CD14-positive monocyte (primary cell): ENCODE measurements around the gene CDKN2A. TPM values are rescaled to one million over a fixed set of nuclear protein-coding genes. Genes with fewer than 3 reads are reported as not detected.
A peak's percentile ranks its signal among the peaks of the same experiment; 100 is the strongest.

Experiments used
- DNase-seq, 3 donors: peaks; one replicate each; pipeline ENCODE4 v3.0.0-alpha.2; 2011 to 2022
- H2AFZ ChIP-seq: 2 replicates; pipeline ENCODE4 v1.6.0; 2012; ENCODE audit warnings: mild to moderate bottlenecking, low read depth, low read length, inconsistent platforms; ENCODE audit not compliant: insufficient read depth, poor library complexity, severe bottlenecking
- H3K27ac ChIP-seq, 2 donors: 1 replicate in 1 of 2; 2 replicates in 1 of 2; pipeline ENCODE4 v1.5.1; 2012 to 2013; ENCODE audit warnings: low read length in 2 of 2, control low read depth in 1 of 2, inconsistent platforms in 1 of 2, low read depth in 1 of 2, mild to moderate bottlenecking in 1 of 2
- H3K27me3 ChIP-seq, 2 donors: one replicate each; pipeline versions ENCODE4 v1.6.0 to v1.6.1; 2011 to 2013; ENCODE audit warnings: low read length in 2 of 2; ENCODE audit not compliant: control insufficient read depth in 2 of 2, insufficient read depth in 2 of 2
- H3K36me3 ChIP-seq, 2 donors: replicated peaks in 1 of 2; 1 replicate in 1 of 2; 2 replicates in 1 of 2; pipeline versions ENCODE4 v1.5.1 to v1.6.1; 2012 to 2013; ENCODE audit warnings: low read length in 2 of 2, control low read depth in 1 of 2, inconsistent platforms in 1 of 2, mild to moderate bottlenecking in 1 of 2; ENCODE audit not compliant: insufficient read depth in 2 of 2, control insufficient read depth in 1 of 2
- H3K4me1 ChIP-seq, 2 donors: 1 replicate in 1 of 2; 2 replicates in 1 of 2; pipeline versions ENCODE4 v1.5.1 to v1.6.1; 2012 to 2013; ENCODE audit warnings: low read length in 2 of 2, control low read depth in 1 of 2, inconsistent platforms in 1 of 2, mild to moderate bottlenecking in 1 of 2, moderate library complexity in 1 of 2; ENCODE audit not compliant: insufficient read depth in 2 of 2, control insufficient read depth in 1 of 2
- H3K4me2 ChIP-seq: replicated peaks from 2 replicates; pipeline ENCODE3; 2012; ENCODE audit warnings: low read length, moderate library complexity, mild to moderate bottlenecking; ENCODE audit not compliant: poor library complexity, severe bottlenecking; ENCODE audit errors: extremely low read depth
- H3K4me3 ChIP-seq, 3 experiments: fragments of 200-600 bp in 1 of 3; sonication (generic) in 1 of 3; replicated peaks in 1 of 3; 1 replicate in 2 of 3; 2 replicates in 1 of 3; pipeline ENCODE4 v1.5.1; 2011 to 2013; ENCODE audit warnings: low read length in 3 of 3, mild to moderate bottlenecking in 3 of 3, control low read depth in 2 of 3, low read depth in 2 of 3, inconsistent platforms in 1 of 3, moderate library complexity in 1 of 3
- H3K79me2 ChIP-seq: 2 replicates; pipeline ENCODE4 v1.6.0; 2012; ENCODE audit warnings: mild to moderate bottlenecking, control low read depth, inconsistent platforms, low read length, moderate library complexity; ENCODE audit not compliant: insufficient read depth
- H3K9ac ChIP-seq: 2 replicates; pipeline ENCODE4 v1.6.0; 2017; ENCODE audit warnings: low read length, mild to moderate bottlenecking; ENCODE audit not compliant: insufficient read depth, poor library complexity, severe bottlenecking
- H3K9me3 ChIP-seq, 2 donors: replicated peaks in 1 of 2; 1 replicate in 1 of 2; 2 replicates in 1 of 2; pipeline versions ENCODE4 v1.5.1 to v1.6.1; 2012 to 2013; ENCODE audit warnings: low read length in 2 of 2, control low read depth in 1 of 2; ENCODE audit not compliant: control insufficient read depth in 1 of 2, insufficient read depth in 1 of 2
- H4K20me1 ChIP-seq: 2 replicates; pipeline ENCODE4 v1.6.0; 2012; ENCODE audit warnings: mild to moderate bottlenecking, low read length, control low read depth, moderate library complexity; ENCODE audit not compliant: insufficient read depth
- H3K27ac Mint-ChIP-seq, 7 donors: one replicate each; pipeline ENCODE4 v1.8.0; 2020; ENCODE audit warnings: mild to moderate bottlenecking in 7 of 7, mixed read lengths in 7 of 7, moderate library complexity in 6 of 7, inconsistent platforms in 2 of 7
- H3K27me3 Mint-ChIP-seq, 3 donors: one replicate each; pipeline ENCODE4 v1.8.0; 2021 to 2022; ENCODE audit warnings: low read depth in 3 of 3, mild to moderate bottlenecking in 3 of 3, mixed read lengths in 3 of 3, moderate library complexity in 3 of 3, inconsistent platforms in 1 of 3
- H3K36me3 Mint-ChIP-seq, 2 donors: one replicate each; pipeline ENCODE4 v1.8.0; 2020; ENCODE audit warnings: mixed read lengths in 2 of 2, inconsistent platforms in 1 of 2, mild to moderate bottlenecking in 1 of 2
- H3K4me1 Mint-ChIP-seq: one replicate; pipeline ENCODE4 v1.8.0; 2020; ENCODE audit warnings: mild to moderate bottlenecking, mixed read lengths
- H3K4me3 Mint-ChIP-seq, 2 donors: one replicate each; pipeline ENCODE4 v1.8.0; 2020; ENCODE audit warnings: mild to moderate bottlenecking in 2 of 2, mixed read lengths in 2 of 2, moderate library complexity in 1 of 2
- H3K9me3 Mint-ChIP-seq, 7 donors: one replicate each; pipeline ENCODE4 v1.8.0; 2020 to 2022; ENCODE audit warnings: mixed read lengths in 7 of 7, mild to moderate bottlenecking in 6 of 7, moderate library complexity in 6 of 7, inconsistent platforms in 2 of 7
- CTCF ChIP-seq: fragments of 200-600 bp; IDR thresholded peaks from one replicate; pipeline ENCODE4 v1.8.0; 2022; ENCODE audit warnings: antibody characterized with exemption, mild to moderate bottlenecking
- WGBS: methylation state at CpG from one replicate; pipeline ENCODE4 v1.1.5; 2013; ENCODE audit warnings: missing lambda C conversion rate; ENCODE audit not compliant: insufficient coverage; 5-methylcytosine and 5-hydroxymethylcytosine counted together
- intact Hi-C, 2 donors: fragments of 100-400 bp; cut with micrococcal nuclease; formaldehyde crosslinking; loops; one replicate each; pipeline versions ENCODE4 v1.15.0 to v1.15.1; 2023
- polyA plus RNA-seq, 3 donors: library from polyadenylated mRNA; depleted of rRNA in 1 of 3; unstranded in 2 of 3; stranded (reverse) in 1 of 3; fragments of 300-500 nt in 2 of 3; fragments of >200 nt in 1 of 3; fragmentation: Illumina TruSeq in 2 of 3; gene quantifications; 1 replicate in 2 of 3; 2 replicates in 1 of 3; pipeline ENCODE4 v1.2.3, GENCODE V29; 2012 to 2021

The CDKN2A gene
- polyA plus RNA-seq, 3 donors, result 0.86 to 1.6 (median 1.1) TPM

- no peaks in the 10 kb centered on the region for H3K9me3 Mint-ChIP-seq
- TF ChIP-seq CTCF, result peak; percentile 65
- Histone ChIP-seq H3K27ac (peak overlapping the region in 1 of 2 donors; percentile 18), H3K4me3 (peak overlapping the region in 1 of 3 experiments; percentile 9), H3K79me2 (no peaks in the 10 kb centered on the region), H4K20me1 (no peaks in the 10 kb centered on the region), H3K4me2 (peak overlapping the region; percentile 10), H3K9me3 (no peaks in the 10 kb centered on the region), H2AFZ (no peak overlapping the region), H3K27me3 (peaks cover 8 to 12% of the 10 kb centered on the region in 2 donors), H3K36me3 (no peaks in the 10 kb centered on the region), H3K4me1 (peaks cover 38 to 52% of the 10 kb centered on the region in 2 donors), H3K9ac (no peak overlapping the region)
- peak; percentile 17 to 77 (median 50) for DNase-seq
- H3K27ac Mint-ChIP-seq, result peak overlapping the region in 6 of 7 donors; percentile 64 to 81 (median 70)
- H3K4me3 Mint-ChIP-seq, result no peak overlapping the region
- H3K36me3 Mint-ChIP-seq, result peaks cover 0 to 2% of the 10 kb centered on the region in 2 donors
- intact Hi-C loops, result no loop called here
- peaks cover 56% of the 10 kb centered on the region for H3K4me1 Mint-ChIP-seq
- H3K27me3 Mint-ChIP-seq, result peaks cover 4 to 8% (median 5%) of the 10 kb centered on the region in 3 donors
- no CpG with 5 or more reads among the region's 2 CpGs for WGBS
These were observed 43.9 kb upstream of the CDKN2A start for GRCh38 chr9:22037954-22038690.

- no peak for TF ChIP-seq CTCF
- no CpG with 5 or more reads among the region's 4 CpGs for WGBS
- intact Hi-C loops, result no loop called here
- H3K4me1 Mint-ChIP-seq, result peaks cover 58% of the 10 kb centered on the region
- Histone ChIP-seq H3K4me3 (no peak overlapping the region), H3K4me2 (no peak overlapping the region), H3K27ac (peak overlapping the region in 1 of 2 donors; percentile 18), H3K9ac (no peak overlapping the region), H3K9me3 (no peaks in the 10 kb centered on the region), H3K79me2 (no peaks in the 10 kb centered on the region), H3K27me3 (peaks cover 2 to 3% of the 10 kb centered on the region in 2 donors), H3K36me3 (no peaks in the 10 kb centered on the region), H2AFZ (no peak overlapping the region), H4K20me1 (no peaks in the 10 kb centered on the region), H3K4me1 (peaks cover 40 to 54% of the 10 kb centered on the region in 2 donors)
- peaks cover 2 to 4% of the 10 kb centered on the region in 2 donors for H3K36me3 Mint-ChIP-seq
- peaks cover 3 to 4% (median 4%) of the 10 kb centered on the region in 3 donors for H3K27me3 Mint-ChIP-seq
- no peak overlapping the region for H3K4me3 Mint-ChIP-seq
- H3K27ac Mint-ChIP-seq, result peak overlapping the region; percentile 1 to 81 (median 53)
- no peaks in the 10 kb centered on the region for H3K9me3 Mint-ChIP-seq
- DNase-seq, result peak in 1 of 3 donors; percentile 12
These were observed 42.9 kb upstream of the CDKN2A start for GRCh38 chr9:22036866-22037626.
